Osteoblast (primary cell): ENCODE data around the gene MUC3A. TPM values are rescaled to one million over a fixed set of nuclear protein-coding genes. Genes with fewer than 3 reads are reported as not detected.
"Not testable (repeated sequence)": the region's sequence is repeated elsewhere in the genome, so short reads cannot be mapped to it uniquely, and the experiment has no call there.

Experiments
- DNase-seq: peaks from one replicate; pipeline ENCODE4 v3.0.0; 2011; ENCODE audit warnings: low spot score, mixed read lengths; ENCODE audit not compliant: insufficient read length; ENCODE audit errors: missing footprints
- H2AFZ ChIP-seq: 2 replicates; pipeline ENCODE4 v1.6.0; 2011; ENCODE audit warnings: mild to moderate bottlenecking, low read length
- H3K27ac ChIP-seq: 2 replicates; pipeline ENCODE4 v1.5.1; 2011; ENCODE audit warnings: mild to moderate bottlenecking, low read depth, low read length, moderate library complexity
- H3K27me3 ChIP-seq: 2 replicates; pipeline ENCODE4 v1.6.0; 2012; ENCODE audit warnings: mild to moderate bottlenecking, control low read depth, inconsistent platforms, low read length, moderate library complexity; ENCODE audit not compliant: insufficient read depth
- H3K36me3 ChIP-seq: 2 replicates; pipeline ENCODE4 v1.5.1; 2011; ENCODE audit warnings: mild to moderate bottlenecking, low read length, control low read depth, moderate library complexity; ENCODE audit not compliant: insufficient read depth
- H3K4me1 ChIP-seq: 2 replicates; pipeline ENCODE4 v1.5.1; 2011; ENCODE audit warnings: mild to moderate bottlenecking, low read length, control low read depth, moderate library complexity; ENCODE audit not compliant: insufficient read depth
- H3K4me2 ChIP-seq: 2 replicates; pipeline ENCODE4 v1.6.0; 2011; ENCODE audit warnings: mild to moderate bottlenecking, low read length; ENCODE audit not compliant: insufficient read depth
- H3K4me3 ChIP-seq: fragments of 200-600 bp; sonication (generic); 3 replicates; pipeline ENCODE4 v1.5.1; 2012; ENCODE audit warnings: mild to moderate bottlenecking, low read length, inconsistent platforms; ENCODE audit not compliant: insufficient read depth
- H3K79me2 ChIP-seq: 2 replicates; pipeline ENCODE4 v1.6.0; 2012; ENCODE audit warnings: mild to moderate bottlenecking, low read length, control low read depth, inconsistent platforms; ENCODE audit not compliant: insufficient read depth
- H3K9me3 ChIP-seq: 2 replicates; pipeline ENCODE4 v1.5.1; 2011; ENCODE audit warnings: low read depth, low read length, control low read depth
- H4K20me1 ChIP-seq: 2 replicates; pipeline ENCODE4 v1.6.0; 2012; ENCODE audit warnings: mild to moderate bottlenecking, low read length, control low read depth; ENCODE audit not compliant: insufficient read depth
- total RNA-seq: library from RNA; depleted of rRNA; stranded (reverse); fragments of >200 nt; gene quantifications from 2 replicates; pipeline ENCODE4 v1.2.3, GENCODE V29; 2012
- TF ChIP-seq, protein P1 (sequence below): IDR thresholded peaks from 2 replicates; pipeline ENCODE4 v1.5.1; 2011; ENCODE audit warnings: mild to moderate bottlenecking, low read depth, low read length, moderate library complexity; ENCODE audit errors: extremely low read depth

The MUC3A gene
- total RNA-seq, 1 donor, result not detected

- H3K27me3 ChIP-seq, result peaks cover 7% of the 10 kb centered on the region
- H3K36me3 ChIP-seq, result no peaks in the 10 kb centered on the region
- no peak overlapping the region for H3K4me3 ChIP-seq
- no peaks in the 10 kb centered on the region for H4K20me1 ChIP-seq
- H2AFZ ChIP-seq, result no peak overlapping the region
- peak; percentile 15 for DNase-seq
- no peaks in the 10 kb centered on the region for H3K79me2 ChIP-seq
- H3K4me1 ChIP-seq, result no peaks in the 10 kb centered on the region
- no peak overlapping the region for H3K4me2 ChIP-seq
- H3K9me3 ChIP-seq, result peaks cover 2% of the 10 kb centered on the region
- H3K27ac ChIP-seq, result no peak overlapping the region
- TF ChIP-seq, protein P1, sequence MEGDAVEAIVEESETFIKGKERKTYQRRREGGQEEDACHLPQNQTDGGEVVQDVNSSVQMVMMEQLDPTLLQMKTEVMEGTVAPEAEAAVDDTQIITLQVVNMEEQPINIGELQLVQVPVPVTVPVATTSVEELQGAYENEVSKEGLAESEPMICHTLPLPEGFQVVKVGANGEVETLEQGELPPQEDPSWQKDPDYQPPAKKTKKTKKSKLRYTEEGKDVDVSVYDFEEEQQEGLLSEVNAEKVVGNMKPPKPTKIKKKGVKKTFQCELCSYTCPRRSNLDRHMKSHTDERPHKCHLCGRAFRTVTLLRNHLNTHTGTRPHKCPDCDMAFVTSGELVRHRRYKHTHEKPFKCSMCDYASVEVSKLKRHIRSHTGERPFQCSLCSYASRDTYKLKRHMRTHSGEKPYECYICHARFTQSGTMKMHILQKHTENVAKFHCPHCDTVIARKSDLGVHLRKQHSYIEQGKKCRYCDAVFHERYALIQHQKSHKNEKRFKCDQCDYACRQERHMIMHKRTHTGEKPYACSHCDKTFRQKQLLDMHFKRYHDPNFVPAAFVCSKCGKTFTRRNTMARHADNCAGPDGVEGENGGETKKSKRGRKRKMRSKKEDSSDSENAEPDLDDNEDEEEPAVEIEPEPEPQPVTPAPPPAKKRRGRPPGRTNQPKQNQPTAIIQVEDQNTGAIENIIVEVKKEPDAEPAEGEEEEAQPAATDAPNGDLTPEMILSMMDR, result no peak
These were observed 46.7 kb upstream of the MUC3A start for GRCh38 chr7:100902638-100903037.

GRCh38 chr7:100908512-100908911, 40.8 kb upstream of the MUC3A start:
- Histone ChIP-seq H3K79me2 (no peaks in the 10 kb centered on the region), H3K9me3 (peaks cover 2% of the 10 kb centered on the region), H3K27ac (no peak overlapping the region)

GRCh38 chr7:100910443-100910842, 38.9 kb upstream of the MUC3A start:
- H3K4me3 ChIP-seq, H3K9me3 ChIP-seq, H3K27me3 ChIP-seq, H4K20me1 ChIP-seq, H3K79me2 ChIP-seq, H3K27ac ChIP-seq, H2AFZ ChIP-seq, H3K4me2 ChIP-seq, H3K4me1 ChIP-seq, DNase-seq, H3K36me3 ChIP-seq: not testable (repeated sequence)

More at GRCh38 chr7:100908512-100908911, 40.8 kb upstream of the MUC3A start:
- Histone ChIP-seq H2AFZ (no peak overlapping the region), H3K36me3 (no peaks in the 10 kb centered on the region), H3K4me3 (no peak overlapping the region), H3K27me3 (peaks cover 3% of the 10 kb centered on the region), H4K20me1 (no peaks in the 10 kb centered on the region), H3K4me1 (no peaks in the 10 kb centered on the region), H3K4me2 (no peak overlapping the region)
- TF ChIP-seq, protein P1, result no peak
- DNase-seq, result no peak

DNA sequence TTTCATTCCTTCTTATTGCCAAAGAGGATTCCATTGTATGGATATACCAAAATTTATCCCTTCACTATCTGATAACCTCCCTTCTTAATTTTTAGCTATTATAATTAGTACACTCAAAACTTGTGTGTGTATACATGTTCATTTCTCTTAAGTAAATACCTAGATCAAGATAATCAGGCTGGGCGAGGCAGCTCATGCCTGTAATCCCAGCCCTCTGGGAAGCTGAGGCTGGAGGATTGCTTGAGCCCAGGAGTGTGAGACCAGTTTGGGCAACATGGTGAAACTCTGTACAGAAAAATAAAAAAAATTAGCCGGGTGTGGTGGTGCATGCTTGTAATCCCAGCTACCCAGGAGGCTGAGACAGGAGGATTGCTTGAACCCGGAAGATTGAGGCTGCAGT, 37.9 kb upstream of the MUC3A start:
- Histone ChIP-seq H3K4me2 (no peak overlapping the region), H3K79me2 (no peaks in the 10 kb centered on the region), H3K4me1 (no peaks in the 10 kb centered on the region), H3K27me3 (peaks cover 3% of the 10 kb centered on the region), H3K36me3 (no peaks in the 10 kb centered on the region), H3K4me3 (no peak overlapping the region), H3K27ac (no peak overlapping the region), H3K9me3 (no peaks in the 10 kb centered on the region), H4K20me1 (no peaks in the 10 kb centered on the region), H2AFZ (no peak overlapping the region)
- DNase-seq, result no peak
- TF ChIP-seq, protein P1, result no peak
